Neural cell (in vitro differentiated cells): ENCODE results near the gene ACLY. TPM values are rescaled to one million over a fixed set of nuclear protein-coding genes. Genes with fewer than 3 reads are reported as not detected.

Experiments used
- H2AFZ ChIP-seq: fragments of 200-600, 300-800 bp; sonication (generic), shearing (Covaris generic); 2 replicates; pipeline ENCODE4 v1.6.0; 2014; ENCODE audit warnings: low read depth, mild to moderate bottlenecking, antibody characterized with exemption, low read length, moderate library complexity
- H3F3A ChIP-seq: fragments of 200-600 bp; shearing (Covaris generic); 2 replicates; pipeline ENCODE4 v1.6.1; 2016; ENCODE audit warnings: mild to moderate bottlenecking, moderate library complexity, mixed read lengths, antibody characterized with exemption, low read length; ENCODE audit not compliant: insufficient read depth, poor library complexity, severe bottlenecking
- H3K27ac ChIP-seq: fragments of 200-600, 300-800 bp; sonication (generic), shearing (Covaris generic); 2 replicates; pipeline ENCODE4 v1.5.1; 2014; ENCODE audit warnings: mild to moderate bottlenecking, low read length, moderate library complexity
- H3K27me3 ChIP-seq: fragments of 300-800, 200-600 bp; sonication (generic), shearing (Covaris generic); 2 replicates; pipeline ENCODE4 v1.6.0; 2014; ENCODE audit warnings: mild to moderate bottlenecking, low read depth, low read length, moderate library complexity; ENCODE audit not compliant: insufficient read depth
- H3K36me3 ChIP-seq: fragments of 300-800, 200-600 bp; sonication (generic), shearing (Covaris generic); 2 replicates; pipeline ENCODE4 v1.5.1; 2014; ENCODE audit warnings: mild to moderate bottlenecking, antibody characterized with exemption, low read length, moderate library complexity; ENCODE audit not compliant: insufficient read depth
- H3K4me2 ChIP-seq: fragments of 300-800, 200-600 bp; sonication (generic), shearing (Covaris generic); 2 replicates; pipeline ENCODE4 v1.6.0; 2014; ENCODE audit warnings: mild to moderate bottlenecking, low read length
- H3K4me3 ChIP-seq: fragments of 300-800, 200-600 bp; sonication (generic), shearing (Covaris generic); 2 replicates; pipeline ENCODE4 v1.5.1; 2014; ENCODE audit warnings: mild to moderate bottlenecking, low read length, moderate library complexity
- H3K79me2 ChIP-seq: fragments of 200-600 bp; shearing (Covaris generic); replicated peaks from 2 replicates; pipeline ENCODE4 v1.6.0; 2014; ENCODE audit warnings: mild to moderate bottlenecking, low read length, moderate library complexity; ENCODE audit not compliant: insufficient read depth
- H3K9ac ChIP-seq: fragments of 300-800, 200-600 bp; sonication (generic), shearing (Covaris generic); 2 replicates; pipeline ENCODE4 v1.6.1; 2016; ENCODE audit warnings: mild to moderate bottlenecking, low read length, mixed read lengths
- H3K9me2 ChIP-seq: fragments of 200-600 bp; shearing (Covaris generic); 2 replicates; pipeline ENCODE4 v1.6.1; 2016; ENCODE audit warnings: mild to moderate bottlenecking, low read length, mixed read lengths; ENCODE audit not compliant: insufficient read depth
- H3K9me3 ChIP-seq: fragments of 200-600, 300-800 bp; sonication (generic), shearing (Covaris generic); 2 replicates; pipeline ENCODE4 v1.6.1; 2016; ENCODE audit warnings: mild to moderate bottlenecking, mixed run types, low read length, moderate library complexity, mixed read lengths
- H4K20me1 ChIP-seq: fragments of 200-600 bp; shearing (Covaris generic); 2 replicates; pipeline ENCODE4 v1.6.1; 2016; ENCODE audit warnings: mild to moderate bottlenecking, mixed run types; ENCODE audit not compliant: insufficient read depth
- EP300 ChIP-seq: fragments of 450-650 bp; conservative IDR thresholded peaks from 2 replicates; pipeline ENCODE4 v1.6.1; 2014; ENCODE audit warnings: antibody characterized with exemption, mild to moderate bottlenecking, moderate library complexity; ENCODE audit not compliant: poor library complexity, severe bottlenecking
- EZH2 ChIP-seq: fragments of 200-600, 300-800 bp; shearing (Covaris generic), sonication (generic); IDR thresholded peaks from 2 replicates; pipeline ENCODE4 v1.6.1; 2014; ENCODE audit warnings: antibody characterized with exemption, low read length, borderline replicate concordance, mild to moderate bottlenecking; ENCODE audit not compliant: insufficient read depth, poor library complexity, severe bottlenecking
- MXI1 ChIP-seq: fragments of 450-650 bp; conservative IDR thresholded peaks from 2 replicates; pipeline ENCODE4 v1.6.1; 2014; ENCODE audit warnings: antibody characterized with exemption, mild to moderate bottlenecking; ENCODE audit not compliant: poor library complexity, severe bottlenecking
- POLR2AphosphoS5 ChIP-seq: IDR thresholded peaks from 2 replicates; pipeline ENCODE4 v1.6.1; 2012
- RAD21 ChIP-seq: fragments of 450-650 bp; conservative IDR thresholded peaks from 2 replicates; pipeline ENCODE4 v1.6.1; 2014; ENCODE audit warnings: antibody characterized with exemption, mild to moderate bottlenecking, moderate library complexity
- SMC3 ChIP-seq: fragments of 450-650 bp; conservative IDR thresholded peaks from 2 replicates; pipeline ENCODE4 v1.6.1; 2014; ENCODE audit warnings: antibody characterized with exemption, mild to moderate bottlenecking, moderate library complexity; ENCODE audit not compliant: poor library complexity
- TAF1 ChIP-seq: IDR thresholded peaks from 2 replicates; pipeline ENCODE4 v1.6.1; 2012; ENCODE audit warnings: low read depth
- polyA plus RNA-seq: library from polyadenylated mRNA; depleted of rRNA; stranded (reverse); fragments of >200 nt; gene quantifications from 2 replicates; pipeline ENCODE4 v1.2.3, GENCODE V29; 2014
- TF ChIP-seq, protein P1 (sequence below): IDR thresholded peaks from 2 replicates; pipeline ENCODE4 v1.6.1; 2012; ENCODE audit warnings: borderline replicate concordance
- TF ChIP-seq, protein P2 (sequence below): fragments of 450-650 bp; IDR thresholded peaks from 2 replicates; pipeline ENCODE4 v1.5.1; 2014; ENCODE audit warnings: antibody characterized with exemption, mild to moderate bottlenecking, moderate library complexity; ENCODE audit not compliant: poor library complexity, severe bottlenecking

The ACLY gene
- polyA plus RNA-seq, 1 donor from 2014 or later = 136 TPM

DNA sequence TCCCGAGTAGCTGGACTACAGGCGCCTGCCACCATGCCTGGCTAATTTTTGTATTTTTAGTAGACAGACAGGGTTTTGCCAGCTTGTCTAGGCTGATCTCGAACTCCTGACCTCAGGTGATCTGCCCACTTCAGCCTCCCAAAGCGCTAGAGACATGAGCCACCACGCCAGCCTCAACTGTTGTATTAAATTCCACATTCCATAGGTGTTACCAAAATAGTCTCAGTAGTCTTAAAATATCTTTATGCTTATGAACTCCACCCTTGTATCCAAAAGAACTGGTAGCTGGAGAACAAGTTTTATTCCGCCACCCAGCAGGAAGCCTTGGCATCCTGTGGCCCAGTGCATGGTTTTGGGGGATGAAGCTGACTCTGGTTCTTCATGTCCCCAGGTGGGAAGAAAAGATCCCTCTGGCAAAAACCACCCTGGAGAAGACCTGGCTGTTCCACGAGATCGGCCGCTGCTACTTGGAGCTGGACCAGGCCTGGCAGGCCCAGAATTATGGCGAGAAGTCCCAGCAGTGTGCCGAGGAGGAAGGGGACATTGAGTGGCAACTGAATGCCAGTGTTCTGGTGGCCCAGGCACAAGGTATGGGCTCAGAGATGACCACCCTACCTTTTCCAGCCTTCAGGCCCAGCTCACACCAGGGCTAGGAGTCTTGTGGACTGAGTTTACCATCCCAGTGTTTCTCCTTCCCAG, 30.2 kb upstream of the ACLY start:
- Histone ChIP-seq H3K27me3 (no peaks in the 10 kb centered on the region), H3K9ac (no peak overlapping the region), H3K9me3 (no peaks in the 10 kb centered on the region), H3K4me2 (no peak overlapping the region), H2AFZ (no peak overlapping the region), H4K20me1 (no peaks in the 10 kb centered on the region), H3K4me3 (no peak overlapping the region), H3K27ac (no peak overlapping the region), H3K79me2 (no peaks in the 10 kb centered on the region), H3K9me2 (no peaks in the 10 kb centered on the region), H3F3A (no peaks in the 10 kb centered on the region), H3K36me3 (no peaks in the 10 kb centered on the region)
- TF ChIP-seq MXI1 (no peak), EZH2 (no peak), TAF1 (no peak), EP300 (no peak), RAD21 (no peak)
- TF ChIP-seq, protein P1, sequence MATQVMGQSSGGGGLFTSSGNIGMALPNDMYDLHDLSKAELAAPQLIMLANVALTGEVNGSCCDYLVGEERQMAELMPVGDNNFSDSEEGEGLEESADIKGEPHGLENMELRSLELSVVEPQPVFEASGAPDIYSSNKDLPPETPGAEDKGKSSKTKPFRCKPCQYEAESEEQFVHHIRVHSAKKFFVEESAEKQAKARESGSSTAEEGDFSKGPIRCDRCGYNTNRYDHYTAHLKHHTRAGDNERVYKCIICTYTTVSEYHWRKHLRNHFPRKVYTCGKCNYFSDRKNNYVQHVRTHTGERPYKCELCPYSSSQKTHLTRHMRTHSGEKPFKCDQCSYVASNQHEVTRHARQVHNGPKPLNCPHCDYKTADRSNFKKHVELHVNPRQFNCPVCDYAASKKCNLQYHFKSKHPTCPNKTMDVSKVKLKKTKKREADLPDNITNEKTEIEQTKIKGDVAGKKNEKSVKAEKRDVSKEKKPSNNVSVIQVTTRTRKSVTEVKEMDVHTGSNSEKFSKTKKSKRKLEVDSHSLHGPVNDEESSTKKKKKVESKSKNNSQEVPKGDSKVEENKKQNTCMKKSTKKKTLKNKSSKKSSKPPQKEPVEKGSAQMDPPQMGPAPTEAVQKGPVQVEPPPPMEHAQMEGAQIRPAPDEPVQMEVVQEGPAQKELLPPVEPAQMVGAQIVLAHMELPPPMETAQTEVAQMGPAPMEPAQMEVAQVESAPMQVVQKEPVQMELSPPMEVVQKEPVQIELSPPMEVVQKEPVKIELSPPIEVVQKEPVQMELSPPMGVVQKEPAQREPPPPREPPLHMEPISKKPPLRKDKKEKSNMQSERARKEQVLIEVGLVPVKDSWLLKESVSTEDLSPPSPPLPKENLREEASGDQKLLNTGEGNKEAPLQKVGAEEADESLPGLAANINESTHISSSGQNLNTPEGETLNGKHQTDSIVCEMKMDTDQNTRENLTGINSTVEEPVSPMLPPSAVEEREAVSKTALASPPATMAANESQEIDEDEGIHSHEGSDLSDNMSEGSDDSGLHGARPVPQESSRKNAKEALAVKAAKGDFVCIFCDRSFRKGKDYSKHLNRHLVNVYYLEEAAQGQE = no peak

DNA sequence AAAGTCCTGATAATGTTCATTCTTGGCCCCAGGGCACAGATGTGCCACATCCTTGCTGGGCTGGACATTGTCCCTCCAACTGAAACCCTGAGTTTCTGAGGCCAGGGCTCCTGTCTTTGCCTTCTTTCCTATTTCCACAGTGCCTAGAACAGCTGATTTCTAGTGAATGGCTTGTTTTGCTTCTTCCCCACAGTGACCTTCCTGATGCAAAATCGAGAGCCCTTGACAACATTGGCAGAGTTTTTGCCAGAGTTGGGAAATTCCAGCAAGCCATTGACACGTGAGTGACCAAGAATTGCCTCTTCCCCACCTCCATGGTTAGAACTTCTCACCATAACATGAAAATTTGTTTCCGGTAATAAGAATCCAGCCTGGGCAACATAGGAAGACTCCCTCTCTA, 26.2 kb upstream of the ACLY start:
- TF ChIP-seq MXI1 (no peak), POLR2AphosphoS5 (no peak), TAF1 (no peak), EZH2 (no peak), EP300 (no peak), RAD21 (no peak), SMC3 (no peak)
- TF ChIP-seq, protein P2, sequence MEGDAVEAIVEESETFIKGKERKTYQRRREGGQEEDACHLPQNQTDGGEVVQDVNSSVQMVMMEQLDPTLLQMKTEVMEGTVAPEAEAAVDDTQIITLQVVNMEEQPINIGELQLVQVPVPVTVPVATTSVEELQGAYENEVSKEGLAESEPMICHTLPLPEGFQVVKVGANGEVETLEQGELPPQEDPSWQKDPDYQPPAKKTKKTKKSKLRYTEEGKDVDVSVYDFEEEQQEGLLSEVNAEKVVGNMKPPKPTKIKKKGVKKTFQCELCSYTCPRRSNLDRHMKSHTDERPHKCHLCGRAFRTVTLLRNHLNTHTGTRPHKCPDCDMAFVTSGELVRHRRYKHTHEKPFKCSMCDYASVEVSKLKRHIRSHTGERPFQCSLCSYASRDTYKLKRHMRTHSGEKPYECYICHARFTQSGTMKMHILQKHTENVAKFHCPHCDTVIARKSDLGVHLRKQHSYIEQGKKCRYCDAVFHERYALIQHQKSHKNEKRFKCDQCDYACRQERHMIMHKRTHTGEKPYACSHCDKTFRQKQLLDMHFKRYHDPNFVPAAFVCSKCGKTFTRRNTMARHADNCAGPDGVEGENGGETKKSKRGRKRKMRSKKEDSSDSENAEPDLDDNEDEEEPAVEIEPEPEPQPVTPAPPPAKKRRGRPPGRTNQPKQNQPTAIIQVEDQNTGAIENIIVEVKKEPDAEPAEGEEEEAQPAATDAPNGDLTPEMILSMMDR = no peak
- TF ChIP-seq, protein P1 = no peak

More for the DNA sequence above, 26.2 kb upstream of the ACLY start:
- H3K27me3 ChIP-seq = no peaks in the 10 kb centered on the region
- no peak overlapping the region for H3K4me2 ChIP-seq
- H3K9me3 ChIP-seq = no peaks in the 10 kb centered on the region
- H2AFZ ChIP-seq = no peak overlapping the region
- no peaks in the 10 kb centered on the region for H3K9me2 ChIP-seq
- H4K20me1 ChIP-seq = no peaks in the 10 kb centered on the region
- H3K4me3 ChIP-seq = no peak overlapping the region
- H3K27ac ChIP-seq = no peak overlapping the region
- H3K79me2 ChIP-seq = no peaks in the 10 kb centered on the region
- no peak overlapping the region for H3K9ac ChIP-seq
- no peaks in the 10 kb centered on the region for H3F3A ChIP-seq
- H3K36me3 ChIP-seq = no peaks in the 10 kb centered on the region
